GM23338 (cell line): Measurements from ENCODE around the gene MUC5B.

ENCODE experiments used
- CREB1 ChIP-seq: fragments of 250-450 bp; sonication (Bioruptor Pico); IDR thresholded peaks from 2 replicates; pipeline ENCODE4 v1.5.0; 2020; ENCODE audit warnings: low read depth, mild to moderate bottlenecking, moderate library complexity
- CTCF ChIP-seq, 2 experiments: fragments of 200-600 bp in 1 of 2; sonication (generic) in 1 of 2; conservative IDR thresholded peaks; 2 replicates each; pipeline versions ENCODE4 v1.5.1 to v1.6.1; 2016 to 2017; ENCODE audit warnings: antibody characterized with exemption in 2 of 2, low read depth in 2 of 2, mild to moderate bottlenecking in 2 of 2, moderate library complexity in 1 of 2
- ETS1 ChIP-seq: IDR thresholded peaks from 2 replicates; pipeline ENCODE4 v1.6.1; 2016; ENCODE audit warnings: antibody characterized with exemption
- EZH2 ChIP-seq: fragments of 200-600 bp; sonication (generic); IDR thresholded peaks from one replicate; pipeline ENCODE4 v1.8.0; 2017; ENCODE audit warnings: antibody characterized with exemption, mild to moderate bottlenecking, low read depth; ENCODE audit not compliant: unreplicated experiment
- EZH2phosphoT487 ChIP-seq: fragments of 200-600 bp; sonication (generic); IDR thresholded peaks from one replicate; pipeline ENCODE4 v1.8.1; 2018; ENCODE audit warnings: antibody characterized with exemption; ENCODE audit not compliant: unreplicated experiment
- JUNB ChIP-seq: IDR thresholded peaks from one replicate; pipeline ENCODE4 v1.6.1; 2016; ENCODE audit warnings: antibody characterized with exemption; ENCODE audit not compliant: unreplicated experiment
- POLR2AphosphoS5 ChIP-seq: IDR thresholded peaks from 2 replicates; pipeline ENCODE4 v1.6.1; 2016; ENCODE audit warnings: antibody characterized with exemption, low read depth
- REST ChIP-seq: IDR thresholded peaks from one replicate; pipeline ENCODE4 v1.6.1; 2018; ENCODE audit warnings: antibody characterized with exemption; ENCODE audit not compliant: unreplicated experiment
- ZNF331 ChIP-seq: fragments of 250-450 bp; sonication (Bioruptor Pico); IDR thresholded peaks from 2 replicates; pipeline ENCODE4 v1.5.0; 2020; ENCODE audit warnings: low read depth, mild to moderate bottlenecking, moderate library complexity
- ZNF462 ChIP-seq: fragments of 250-450 bp; sonication (Bioruptor Pico); IDR thresholded peaks from 2 replicates; pipeline ENCODE4 v1.5.0; 2020; ENCODE audit warnings: mild to moderate bottlenecking, moderate library complexity

- TF ChIP-seq POLR2AphosphoS5 = no peak
- TF ChIP-seq CTCF (conservative IDR thresholded peaks at IDR 0.05; ENCODE audit: low read depth in 2 of 2) = 0 out of 4 replicates have a peak, but pooled peaks of 1 of the 2 experiments have one; percentile 3
- TF ChIP-seq ETS1 = no peak
- TF ChIP-seq JUNB = no peak
- no peak for TF ChIP-seq EZH2phosphoT487
- no peak for TF ChIP-seq CREB1 (CRISPR knock-in tag)
- TF ChIP-seq REST = no peak
- TF ChIP-seq ZNF331 = no peak
- TF ChIP-seq ZNF462 = no peak
- no peak for TF ChIP-seq EZH2
Measured at GRCh38 chr11:1255151-1255550, 32.3 kb downstream of the MUC5B start.
